Measurements from ENCODE around the gene MAN1A1. TPM values are rescaled to one million over a fixed set of nuclear protein-coding genes. Genes with fewer than 3 reads are reported as not detected.

Gene MAN1A1
- total and polyA plus RNA-seq, 4 donors = 11.7 to 60.4 (median 33.7) TPM

DNA sequence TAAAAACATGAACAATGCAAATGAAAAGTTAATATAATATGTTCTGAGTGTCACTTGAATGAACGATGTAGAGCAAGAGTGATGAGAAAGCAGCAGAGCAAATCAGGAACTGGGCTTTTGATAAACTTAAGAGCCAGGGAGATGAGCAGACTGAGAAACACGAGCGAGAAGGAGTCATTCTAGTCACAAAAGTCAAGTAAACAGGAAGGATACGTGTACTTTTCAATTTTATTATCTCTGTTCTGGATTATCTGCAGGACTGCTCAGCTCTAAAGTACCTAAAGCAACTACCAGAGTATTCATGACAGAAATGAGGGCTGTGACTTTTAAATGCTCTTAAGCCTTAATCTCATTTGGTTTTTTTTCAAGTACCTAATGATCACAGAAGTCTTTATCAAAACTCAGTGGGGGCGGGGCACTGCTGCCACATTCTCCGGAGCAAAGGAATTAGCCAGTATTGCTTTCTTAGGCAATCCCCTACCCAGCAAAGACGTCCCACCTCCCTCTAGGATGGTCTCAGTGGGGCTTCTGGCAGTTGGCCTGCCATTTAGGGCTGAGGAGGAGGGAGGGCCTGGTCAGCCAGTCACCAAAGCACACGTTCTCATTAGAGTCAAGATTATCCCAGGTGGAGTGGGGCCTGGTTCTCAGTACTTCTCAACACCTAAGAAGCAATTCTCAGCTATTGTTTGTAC, 8.6 kb downstream of the MAN1A1 start:
- Histone ChIP-seq H3K27ac (ENCODE audit: low read depth, low read length) (no peak overlapping the region), H3K4me3 (ENCODE audit: low read depth, low read length) (no peak overlapping the region), H3K27me3 (ENCODE audit: control insufficient read depth, insufficient read depth, low read length) (no peaks in the 10 kb centered on the region), H3K9me3 (ENCODE audit: control insufficient read depth, insufficient read depth, low read length) (no peaks in the 10 kb centered on the region), H3K4me1 (ENCODE audit: control insufficient read depth, insufficient read depth, low read length) (peaks cover 4% of the 10 kb centered on the region), H3K36me3 (ENCODE audit: control insufficient read depth, insufficient read depth, low read length) (no peaks in the 10 kb centered on the region)
- 83% methylated on average over 2 of the region's 8 CpGs for WGBS (ENCODE audit: insufficient coverage)
- DNase-seq (ENCODE audit: low read depth in 4 of 6, low spot score in 6 of 6) = peak in 1 of 6 donors; percentile 24

- WGBS (ENCODE audit: insufficient coverage) = 90% methylated on average over 4 of the region's 4 CpGs
- H3K27ac ChIP-seq (ENCODE audit: low read depth, low read length) = no peak overlapping the region
- no peaks in the 10 kb centered on the region for H3K9me3 ChIP-seq (ENCODE audit: control insufficient read depth, insufficient read depth, low read length)
- H3K36me3 ChIP-seq (ENCODE audit: control insufficient read depth, insufficient read depth, low read length) = no peaks in the 10 kb centered on the region
- no peak for DNase-seq (ENCODE audit: low read depth in 4 of 6, low spot score in 6 of 6)
- peaks cover 4% of the 10 kb centered on the region for H3K4me1 ChIP-seq (ENCODE audit: control insufficient read depth, insufficient read depth, low read length)
- H3K27me3 ChIP-seq (ENCODE audit: control insufficient read depth, insufficient read depth, low read length) = no peaks in the 10 kb centered on the region
- H3K4me3 ChIP-seq (ENCODE audit: low read depth, low read length) = no peak overlapping the region
These were observed 9.6 kb downstream of the MAN1A1 start for GRCh38 chr6:119339941-119340456.

DNA sequence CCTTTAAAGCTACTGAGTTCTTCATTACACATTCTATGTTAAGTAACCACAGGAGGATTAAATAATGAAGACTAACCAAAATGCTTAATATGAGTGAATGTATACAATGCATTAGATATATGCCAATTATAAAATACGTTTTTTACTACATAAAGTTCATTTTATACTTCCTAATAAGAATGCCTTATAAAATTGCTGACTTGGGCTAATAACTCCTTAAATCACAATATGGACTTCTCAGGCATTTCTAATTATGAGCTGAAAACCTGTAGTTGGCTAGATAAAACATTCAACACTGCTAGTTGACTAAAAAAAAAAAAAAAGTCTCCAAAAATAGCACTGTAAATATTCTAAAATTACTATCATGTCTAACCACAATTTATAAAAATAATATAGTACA, 11.8 kb downstream of the MAN1A1 start:
- Histone ChIP-seq H3K36me3 (ENCODE audit: control insufficient read depth, insufficient read depth, low read length) (no peaks in the 10 kb centered on the region), H3K4me3 (ENCODE audit: low read depth, low read length) (no peak overlapping the region), H3K4me1 (ENCODE audit: control insufficient read depth, insufficient read depth, low read length) (peaks cover 4% of the 10 kb centered on the region), H3K9me3 (ENCODE audit: control insufficient read depth, insufficient read depth, low read length) (no peaks in the 10 kb centered on the region), H3K27me3 (ENCODE audit: control insufficient read depth, insufficient read depth, low read length) (no peaks in the 10 kb centered on the region), H3K27ac (ENCODE audit: low read depth, low read length) (no peak overlapping the region)
- no CpG with 5 or more reads among the region's 1 CpG for WGBS (ENCODE audit: insufficient coverage)
- no peak for DNase-seq (ENCODE audit: low read depth in 4 of 6, low spot score in 6 of 6)

DNA sequence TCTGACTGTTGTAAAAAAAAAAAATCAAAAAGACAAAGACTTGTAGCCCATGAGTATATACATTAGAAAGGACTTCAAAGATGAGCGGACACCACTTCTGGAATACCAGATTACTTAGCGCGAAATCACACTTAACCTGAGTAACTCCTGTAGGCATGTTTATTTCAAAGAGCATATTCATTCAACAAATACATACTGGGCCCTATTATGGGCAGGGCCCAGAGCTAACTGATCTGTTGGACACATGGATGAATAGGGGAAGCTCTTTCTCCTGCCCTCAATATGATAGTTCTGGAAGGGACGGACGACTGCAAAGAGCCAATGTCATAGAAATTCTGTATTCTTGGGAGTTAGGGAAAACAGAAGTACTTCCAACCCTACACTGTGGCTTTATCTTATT, 12.3 kb downstream of the MAN1A1 start:
- Histone ChIP-seq H3K4me3 (ENCODE audit: low read depth, low read length) (no peak overlapping the region), H3K27ac (ENCODE audit: low read depth, low read length) (no peak overlapping the region), H3K36me3 (ENCODE audit: control insufficient read depth, insufficient read depth, low read length) (no peaks in the 10 kb centered on the region), H3K9me3 (ENCODE audit: control insufficient read depth, insufficient read depth, low read length) (no peaks in the 10 kb centered on the region), H3K4me1 (ENCODE audit: control insufficient read depth, insufficient read depth, low read length) (peaks cover 4% of the 10 kb centered on the region), H3K27me3 (ENCODE audit: control insufficient read depth, insufficient read depth, low read length) (no peaks in the 10 kb centered on the region)
- WGBS (ENCODE audit: insufficient coverage) = no CpG with 5 or more reads among the region's 5 CpGs
- no peak for DNase-seq (ENCODE audit: low read depth in 4 of 6, low spot score in 6 of 6)

- no CpG with 5 or more reads among the region's 1 CpG for WGBS (ENCODE audit: insufficient coverage)
- Histone ChIP-seq H3K27me3 (ENCODE audit: control insufficient read depth, insufficient read depth, low read length) (no peaks in the 10 kb centered on the region), H3K36me3 (ENCODE audit: control insufficient read depth, insufficient read depth, low read length) (no peaks in the 10 kb centered on the region), H3K27ac (ENCODE audit: low read depth, low read length) (no peak overlapping the region), H3K4me1 (ENCODE audit: control insufficient read depth, insufficient read depth, low read length) (no peaks in the 10 kb centered on the region), H3K9me3 (ENCODE audit: control insufficient read depth, insufficient read depth, low read length) (no peaks in the 10 kb centered on the region), H3K4me3 (ENCODE audit: low read depth, low read length) (no peak overlapping the region)
- DNase-seq (ENCODE audit: low read depth in 4 of 6, low spot score in 6 of 6) = peak in 1 of 6 donors; percentile 19
These were observed 14.9 kb downstream of the MAN1A1 start for GRCh38 chr6:119334535-119335264.

- peak in 3 of 6 donors; percentile 11 to 87 (median 26) for DNase-seq (ENCODE audit: low read depth in 4 of 6, low spot score in 6 of 6)
- Histone ChIP-seq H3K27ac (ENCODE audit: low read depth, low read length) (no peak overlapping the region), H3K27me3 (ENCODE audit: control insufficient read depth, insufficient read depth, low read length) (no peaks in the 10 kb centered on the region), H3K36me3 (ENCODE audit: control insufficient read depth, insufficient read depth, low read length) (no peaks in the 10 kb centered on the region), H3K9me3 (ENCODE audit: control insufficient read depth, insufficient read depth, low read length) (no peaks in the 10 kb centered on the region), H3K4me1 (ENCODE audit: control insufficient read depth, insufficient read depth, low read length) (no peaks in the 10 kb centered on the region), H3K4me3 (ENCODE audit: low read depth, low read length) (no peak overlapping the region)
- WGBS (ENCODE audit: insufficient coverage) = 67% methylated on average over 1 of the region's 3 CpGs
These were observed 15.8 kb downstream of the MAN1A1 start for GRCh38 chr6:119333707-119334295.

DNA sequence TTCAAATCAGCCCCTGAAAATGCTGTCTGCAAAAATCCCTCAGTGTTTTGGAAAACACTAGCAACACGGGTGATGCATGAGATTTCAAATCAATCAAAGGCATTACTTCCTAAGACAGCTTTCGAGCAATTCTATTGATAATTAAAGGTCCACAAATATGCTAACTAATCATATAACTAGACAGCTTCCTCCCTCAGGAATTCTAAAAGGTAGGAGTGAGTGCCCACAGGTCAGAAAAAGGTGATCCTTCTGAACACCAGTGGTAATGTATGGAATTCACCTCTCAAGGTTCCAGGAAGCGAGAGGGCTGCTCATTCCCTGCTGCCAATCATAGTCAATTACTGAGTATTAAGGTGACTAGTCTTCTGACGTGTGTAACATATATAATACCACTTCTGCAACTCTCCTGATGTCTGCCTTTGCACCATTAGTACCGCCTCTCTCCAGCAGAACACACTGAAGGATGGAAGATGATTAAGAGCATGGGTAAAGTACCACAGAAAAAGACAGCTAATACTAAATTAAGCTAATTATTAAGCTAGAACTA, 16.4 kb downstream of the MAN1A1 start:
- H3K4me3 ChIP-seq (ENCODE audit: low read depth, low read length) = no peak overlapping the region
- no peaks in the 10 kb centered on the region for H3K4me1 ChIP-seq (ENCODE audit: control insufficient read depth, insufficient read depth, low read length)
- no peaks in the 10 kb centered on the region for H3K36me3 ChIP-seq (ENCODE audit: control insufficient read depth, insufficient read depth, low read length)
- no peaks in the 10 kb centered on the region for H3K27me3 ChIP-seq (ENCODE audit: control insufficient read depth, insufficient read depth, low read length)
- 100% methylated on average over 1 of the region's 5 CpGs for WGBS (ENCODE audit: insufficient coverage)
- no peaks in the 10 kb centered on the region for H3K9me3 ChIP-seq (ENCODE audit: control insufficient read depth, insufficient read depth, low read length)
- no peak for DNase-seq (ENCODE audit: low read depth in 4 of 6, low spot score in 6 of 6)
- no peak overlapping the region for H3K27ac ChIP-seq (ENCODE audit: low read depth, low read length)

- Histone ChIP-seq H3K4me3 (ENCODE audit: low read depth, low read length) (no peak overlapping the region), H3K4me1 (ENCODE audit: control insufficient read depth, insufficient read depth, low read length) (no peaks in the 10 kb centered on the region), H3K36me3 (ENCODE audit: control insufficient read depth, insufficient read depth, low read length) (no peaks in the 10 kb centered on the region), H3K27me3 (ENCODE audit: control insufficient read depth, insufficient read depth, low read length) (no peaks in the 10 kb centered on the region), H3K9me3 (ENCODE audit: control insufficient read depth, insufficient read depth, low read length) (no peaks in the 10 kb centered on the region), H3K27ac (ENCODE audit: low read depth, low read length) (no peak overlapping the region)
- WGBS (ENCODE audit: insufficient coverage) = no CpG with 5 or more reads among the region's 2 CpGs
- no peak for DNase-seq (ENCODE audit: low read depth in 4 of 6, low spot score in 6 of 6)
These were observed 17.8 kb downstream of the MAN1A1 start for GRCh38 chr6:119331663-119332286.

- H3K9me3 ChIP-seq (ENCODE audit: control insufficient read depth, insufficient read depth, low read length) = no peaks in the 10 kb centered on the region
- H3K4me3 ChIP-seq (ENCODE audit: low read depth, low read length) = no peak overlapping the region
- H3K36me3 ChIP-seq (ENCODE audit: control insufficient read depth, insufficient read depth, low read length) = no peaks in the 10 kb centered on the region
- no peaks in the 10 kb centered on the region for H3K4me1 ChIP-seq (ENCODE audit: control insufficient read depth, insufficient read depth, low read length)
- H3K27me3 ChIP-seq (ENCODE audit: control insufficient read depth, insufficient read depth, low read length) = no peaks in the 10 kb centered on the region
- WGBS (ENCODE audit: insufficient coverage) = 99% methylated on average over 4 of the region's 4 CpGs
- DNase-seq (ENCODE audit: low read depth in 4 of 6, low spot score in 6 of 6) = no peak
- no peak overlapping the region for H3K27ac ChIP-seq (ENCODE audit: low read depth, low read length)
These were observed 18.9 kb downstream of the MAN1A1 start for GRCh38 chr6:119330520-119331113.

All from spinal cord (tissue), 10 donors.